ENCODE results near the gene ZFP30.

ZFP30 gene

GRCh38 chr19:37594982-37595382 lies 60.3 kb downstream of the ZFP30 start:
- Histone ChIP-seq H3K9me3 (ENCODE audit: control insufficient read depth, insufficient read depth, low read depth, low read length) (peaks cover 10% of the 10 kb centered on the region), H3K4me3 (ENCODE audit: low read depth, low read length) (peak overlapping the region; percentile 71), H3K27ac (ENCODE audit: extremely low read depth, low read depth, low read length) (peak overlapping the region; percentile 87; the same call in 1 of the 2 replicates), H3K36me3 (ENCODE audit: control insufficient read depth in 2 of 2, insufficient read depth in 1 of 2, low read length in 2 of 2) (peaks cover 14 to 28% of the 10 kb centered on the region in 2 experiments), H3K4me1 (ENCODE audit: control insufficient read depth, insufficient read depth, low read length) (0 out of 2 replicates have a peak, but pooled peaks cover 5% of the 10 kb centered on the region)
- POLR2A ChIA-PET = interaction anchor here (0.5 to 2.4 kb wide), 31 partner anchors 11 to 1381 kb away, joined by 3 to 29 read pairs (median 6); partner anchors contain the start of genes FAM98C, PSMD8, SIPA1L3 and WDR87
- CTCF ChIA-PET = interaction anchor here (0.7 to 0.8 kb wide), 2 partner anchors 125 to 1216 kb away, joined by 5 read pairs; partner anchors contain the start of genes ZFP14 and ZNF607
- TF ChIP-seq ZBTB48 (tag by site-specific recombination; IDR thresholded peaks at IDR 0.05) (peak; percentile 99), GFI1B (tag by site-specific recombination; IDR thresholded peaks at IDR 0.05) (no peak; the same call in 1 of the 2 replicates), ZNF202 (tag by site-specific recombination; IDR thresholded peaks at IDR 0.05; ENCODE audit: borderline replicate concordance) (no peak), ZNF629 (tag by site-specific recombination; IDR thresholded peaks at IDR 0.05) (peak; percentile 99), ZBTB7A (tag by site-specific recombination; IDR thresholded peaks at IDR 0.05; ENCODE audit: low read depth) (peak; percentile 91), ZNF114 (tag by site-specific recombination; IDR thresholded peaks at IDR 0.05) (no peak), ZNF155 (tag by site-specific recombination; IDR thresholded peaks at IDR 0.05) (peak; percentile 67; the same call in 1 of the 2 replicates), ZNF362 (tag by site-specific recombination; IDR thresholded peaks at IDR 0.05) (no peak), ZFP3 (tag by site-specific recombination; IDR thresholded peaks at IDR 0.05; ENCODE audit: low read depth) (no peak), ZNF266 (tag by site-specific recombination; IDR thresholded peaks at IDR 0.05; ENCODE audit: low read depth) (0 out of 2 replicates have a peak, but pooled peaks have one; percentile 6), ZNF223 (tag by site-specific recombination; IDR thresholded peaks at IDR 0.05) (peak; percentile 45; the same call in 1 of the 2 replicates), ZNF24 (tag by site-specific recombination; IDR thresholded peaks at IDR 0.05) (peak; percentile 82), ZNF530 (tag by site-specific recombination; IDR thresholded peaks at IDR 0.05; ENCODE audit: low read depth) (no peak), ZNF112 (tag by site-specific recombination; IDR thresholded peaks at IDR 0.05) (no peak), ZNF664 (tag by site-specific recombination; IDR thresholded peaks at IDR 0.05) (peak; percentile 68; the same call in 1 of the 2 replicates), ZNF76 (tag by site-specific recombination; IDR thresholded peaks at IDR 0.05; ENCODE audit: borderline replicate concordance, low read depth) (no peak), ZNF830 (tag by site-specific recombination; IDR thresholded peaks at IDR 0.05; ENCODE audit: low read depth) (no peak), ZNF341 (tag by site-specific recombination; IDR thresholded peaks at IDR 0.05; ENCODE audit: low read depth) (no peak), KLF16 (tag by site-specific recombination; IDR thresholded peaks at IDR 0.05) (peak; percentile 96), ZNF184 (tag by site-specific recombination; IDR thresholded peaks at IDR 0.05) (no peak), ZNF555 (tag by site-specific recombination; conservative IDR thresholded peaks at IDR 0.05) (no peak)
- TF ChIP-seq, protein P1, sequence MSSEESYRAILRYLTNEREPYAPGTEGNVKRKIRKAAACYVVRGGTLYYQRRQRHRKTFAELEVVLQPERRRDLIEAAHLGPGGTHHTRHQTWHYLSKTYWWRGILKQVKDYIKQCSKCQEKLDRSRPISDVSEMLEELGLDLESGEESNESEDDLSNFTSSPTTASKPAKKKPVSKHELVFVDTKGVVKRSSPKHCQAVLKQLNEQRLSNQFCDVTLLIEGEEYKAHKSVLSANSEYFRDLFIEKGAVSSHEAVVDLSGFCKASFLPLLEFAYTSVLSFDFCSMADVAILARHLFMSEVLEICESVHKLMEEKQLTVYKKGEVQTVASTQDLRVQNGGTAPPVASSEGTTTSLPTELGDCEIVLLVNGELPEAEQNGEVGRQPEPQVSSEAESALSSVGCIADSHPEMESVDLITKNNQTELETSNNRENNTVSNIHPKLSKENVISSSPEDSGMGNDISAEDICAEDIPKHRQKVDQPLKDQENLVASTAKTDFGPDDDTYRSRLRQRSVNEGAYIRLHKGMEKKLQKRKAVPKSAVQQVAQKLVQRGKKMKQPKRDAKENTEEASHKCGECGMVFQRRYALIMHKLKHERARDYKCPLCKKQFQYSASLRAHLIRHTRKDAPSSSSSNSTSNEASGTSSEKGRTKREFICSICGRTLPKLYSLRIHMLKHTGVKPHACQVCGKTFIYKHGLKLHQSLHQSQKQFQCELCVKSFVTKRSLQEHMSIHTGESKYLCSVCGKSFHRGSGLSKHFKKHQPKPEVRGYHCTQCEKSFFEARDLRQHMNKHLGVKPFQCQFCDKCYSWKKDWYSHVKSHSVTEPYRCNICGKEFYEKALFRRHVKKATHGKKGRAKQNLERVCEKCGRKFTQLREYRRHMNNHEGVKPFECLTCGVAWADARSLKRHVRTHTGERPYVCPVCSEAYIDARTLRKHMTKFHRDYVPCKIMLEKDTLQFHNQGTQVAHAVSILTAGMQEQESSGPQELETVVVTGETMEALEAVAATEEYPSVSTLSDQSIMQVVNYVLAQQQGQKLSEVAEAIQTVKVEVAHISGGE (tag by site-specific recombination; conservative IDR thresholded peaks at IDR 0.05; ENCODE audit: low read depth) = peak; percentile 52
- TF ChIP-seq, protein P2, sequence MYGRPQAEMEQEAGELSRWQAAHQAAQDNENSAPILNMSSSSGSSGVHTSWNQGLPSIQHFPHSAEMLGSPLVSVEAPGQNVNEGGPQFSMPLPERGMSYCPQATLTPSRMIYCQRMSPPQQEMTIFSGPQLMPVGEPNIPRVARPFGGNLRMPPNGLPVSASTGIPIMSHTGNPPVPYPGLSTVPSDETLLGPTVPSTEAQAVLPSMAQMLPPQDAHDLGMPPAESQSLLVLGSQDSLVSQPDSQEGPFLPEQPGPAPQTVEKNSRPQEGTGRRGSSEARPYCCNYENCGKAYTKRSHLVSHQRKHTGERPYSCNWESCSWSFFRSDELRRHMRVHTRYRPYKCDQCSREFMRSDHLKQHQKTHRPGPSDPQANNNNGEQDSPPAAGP (tag by site-specific recombination; IDR thresholded peaks at IDR 0.05) = peak; percentile 90
- TF ChIP-seq, protein P3, sequence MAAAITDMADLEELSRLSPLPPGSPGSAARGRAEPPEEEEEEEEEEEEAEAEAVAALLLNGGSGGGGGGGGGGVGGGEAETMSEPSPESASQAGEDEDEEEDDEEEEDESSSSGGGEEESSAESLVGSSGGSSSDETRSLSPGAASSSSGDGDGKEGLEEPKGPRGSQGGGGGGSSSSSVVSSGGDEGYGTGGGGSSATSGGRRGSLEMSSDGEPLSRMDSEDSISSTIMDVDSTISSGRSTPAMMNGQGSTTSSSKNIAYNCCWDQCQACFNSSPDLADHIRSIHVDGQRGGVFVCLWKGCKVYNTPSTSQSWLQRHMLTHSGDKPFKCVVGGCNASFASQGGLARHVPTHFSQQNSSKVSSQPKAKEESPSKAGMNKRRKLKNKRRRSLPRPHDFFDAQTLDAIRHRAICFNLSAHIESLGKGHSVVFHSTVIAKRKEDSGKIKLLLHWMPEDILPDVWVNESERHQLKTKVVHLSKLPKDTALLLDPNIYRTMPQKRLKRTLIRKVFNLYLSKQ (tag by site-specific recombination; IDR thresholded peaks at IDR 0.05; ENCODE audit: borderline replicate concordance) = no peak; the same call in 1 of the 2 replicates
- TF ChIP-seq, protein P4, sequence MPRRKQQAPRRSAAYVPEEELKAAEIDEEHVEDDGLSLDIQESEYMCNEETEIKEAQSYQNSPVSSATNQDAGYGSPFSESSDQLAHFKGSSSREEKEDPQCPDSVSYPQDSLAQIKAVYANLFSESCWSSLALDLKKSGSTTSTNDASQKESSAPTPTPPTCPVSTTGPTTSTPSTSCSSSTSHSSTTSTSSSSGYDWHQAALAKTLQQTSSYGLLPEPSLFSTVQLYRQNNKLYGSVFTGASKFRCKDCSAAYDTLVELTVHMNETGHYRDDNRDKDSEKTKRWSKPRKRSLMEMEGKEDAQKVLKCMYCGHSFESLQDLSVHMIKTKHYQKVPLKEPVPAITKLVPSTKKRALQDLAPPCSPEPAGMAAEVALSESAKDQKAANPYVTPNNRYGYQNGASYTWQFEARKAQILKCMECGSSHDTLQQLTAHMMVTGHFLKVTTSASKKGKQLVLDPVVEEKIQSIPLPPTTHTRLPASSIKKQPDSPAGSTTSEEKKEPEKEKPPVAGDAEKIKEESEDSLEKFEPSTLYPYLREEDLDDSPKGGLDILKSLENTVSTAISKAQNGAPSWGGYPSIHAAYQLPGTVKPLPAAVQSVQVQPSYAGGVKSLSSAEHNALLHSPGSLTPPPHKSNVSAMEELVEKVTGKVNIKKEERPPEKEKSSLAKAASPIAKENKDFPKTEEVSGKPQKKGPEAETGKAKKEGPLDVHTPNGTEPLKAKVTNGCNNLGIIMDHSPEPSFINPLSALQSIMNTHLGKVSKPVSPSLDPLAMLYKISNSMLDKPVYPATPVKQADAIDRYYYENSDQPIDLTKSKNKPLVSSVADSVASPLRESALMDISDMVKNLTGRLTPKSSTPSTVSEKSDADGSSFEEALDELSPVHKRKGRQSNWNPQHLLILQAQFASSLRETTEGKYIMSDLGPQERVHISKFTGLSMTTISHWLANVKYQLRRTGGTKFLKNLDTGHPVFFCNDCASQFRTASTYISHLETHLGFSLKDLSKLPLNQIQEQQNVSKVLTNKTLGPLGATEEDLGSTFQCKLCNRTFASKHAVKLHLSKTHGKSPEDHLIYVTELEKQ (tag by site-specific recombination; IDR thresholded peaks at IDR 0.05; ENCODE audit: borderline replicate concordance) = peak; percentile 88
- TF ChIP-seq, protein P5, sequence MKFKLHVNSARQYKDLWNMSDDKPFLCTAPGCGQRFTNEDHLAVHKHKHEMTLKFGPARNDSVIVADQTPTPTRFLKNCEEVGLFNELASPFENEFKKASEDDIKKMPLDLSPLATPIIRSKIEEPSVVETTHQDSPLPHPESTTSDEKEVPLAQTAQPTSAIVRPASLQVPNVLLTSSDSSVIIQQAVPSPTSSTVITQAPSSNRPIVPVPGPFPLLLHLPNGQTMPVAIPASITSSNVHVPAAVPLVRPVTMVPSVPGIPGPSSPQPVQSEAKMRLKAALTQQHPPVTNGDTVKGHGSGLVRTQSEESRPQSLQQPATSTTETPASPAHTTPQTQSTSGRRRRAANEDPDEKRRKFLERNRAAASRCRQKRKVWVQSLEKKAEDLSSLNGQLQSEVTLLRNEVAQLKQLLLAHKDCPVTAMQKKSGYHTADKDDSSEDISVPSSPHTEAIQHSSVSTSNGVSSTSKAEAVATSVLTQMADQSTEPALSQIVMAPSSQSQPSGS (tag by site-specific recombination; IDR thresholded peaks at IDR 0.05; ENCODE audit: low read depth) = peak; percentile 58; the same call in 1 of the 2 replicates

Data from HEK293 (cell line).